ENCODE results near the gene PTPRCAP.

DNA sequence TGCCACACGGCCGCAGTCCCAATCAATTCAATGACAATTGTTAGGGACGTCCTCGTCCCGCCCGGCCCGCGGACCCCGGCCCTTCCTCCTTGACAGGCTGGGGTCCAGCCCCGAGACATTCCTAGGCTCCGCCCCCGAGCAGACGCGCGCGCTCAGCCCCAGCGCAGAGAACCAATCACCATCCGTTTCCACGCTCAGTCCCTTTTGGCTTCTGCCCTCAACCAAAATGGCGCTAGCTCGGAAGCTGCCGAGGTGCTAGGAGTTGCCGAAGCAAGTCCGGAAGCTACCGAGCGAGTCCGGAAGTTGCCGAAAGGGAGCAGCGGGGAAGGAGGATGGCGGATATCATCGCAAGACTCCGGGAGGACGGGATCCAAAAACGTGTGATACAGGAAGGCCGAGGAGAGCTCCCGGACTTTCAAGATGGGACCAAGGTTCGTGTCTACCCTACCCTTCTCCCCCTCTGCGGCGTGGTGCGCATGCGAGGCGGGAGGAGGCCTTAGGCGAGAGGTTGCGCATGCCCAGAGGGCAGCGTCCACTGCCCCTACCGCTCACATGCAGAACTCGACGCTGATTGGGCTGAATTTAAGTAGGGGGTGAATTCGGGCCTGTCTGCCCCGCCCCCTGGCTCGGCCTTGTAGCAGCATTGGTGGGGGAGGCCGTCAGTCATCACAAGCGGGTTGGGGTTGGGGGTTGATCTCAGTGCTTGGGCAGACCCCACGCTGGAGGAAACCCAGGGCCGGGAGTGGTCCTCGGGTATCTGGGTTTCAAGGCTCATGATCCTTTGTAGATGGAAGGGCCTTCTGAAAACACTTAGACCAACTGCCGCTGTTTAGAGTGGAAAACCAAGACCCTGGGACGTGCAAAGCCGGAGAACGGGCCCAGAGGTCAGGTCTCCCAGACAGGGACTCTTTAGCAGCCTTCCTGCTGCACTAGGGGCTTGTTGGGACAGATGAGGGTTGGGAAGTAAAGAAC lies 45.6 kb upstream of the PTPRCAP start, which contains the start of gene AIP:
- peak; percentile 36 to 40 for TF ChIP-seq POLR2A (IDR thresholded peaks at IDR 0.05)
- TF ChIP-seq, protein P1, sequence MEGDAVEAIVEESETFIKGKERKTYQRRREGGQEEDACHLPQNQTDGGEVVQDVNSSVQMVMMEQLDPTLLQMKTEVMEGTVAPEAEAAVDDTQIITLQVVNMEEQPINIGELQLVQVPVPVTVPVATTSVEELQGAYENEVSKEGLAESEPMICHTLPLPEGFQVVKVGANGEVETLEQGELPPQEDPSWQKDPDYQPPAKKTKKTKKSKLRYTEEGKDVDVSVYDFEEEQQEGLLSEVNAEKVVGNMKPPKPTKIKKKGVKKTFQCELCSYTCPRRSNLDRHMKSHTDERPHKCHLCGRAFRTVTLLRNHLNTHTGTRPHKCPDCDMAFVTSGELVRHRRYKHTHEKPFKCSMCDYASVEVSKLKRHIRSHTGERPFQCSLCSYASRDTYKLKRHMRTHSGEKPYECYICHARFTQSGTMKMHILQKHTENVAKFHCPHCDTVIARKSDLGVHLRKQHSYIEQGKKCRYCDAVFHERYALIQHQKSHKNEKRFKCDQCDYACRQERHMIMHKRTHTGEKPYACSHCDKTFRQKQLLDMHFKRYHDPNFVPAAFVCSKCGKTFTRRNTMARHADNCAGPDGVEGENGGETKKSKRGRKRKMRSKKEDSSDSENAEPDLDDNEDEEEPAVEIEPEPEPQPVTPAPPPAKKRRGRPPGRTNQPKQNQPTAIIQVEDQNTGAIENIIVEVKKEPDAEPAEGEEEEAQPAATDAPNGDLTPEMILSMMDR (IDR thresholded peaks at IDR 0.05), result peak in 5 of 6 experiments; percentile 26 to 61 (median 42)
